CD14-positive monocyte (primary cell): Measurements from ENCODE around the gene NAPSA. TPM values are rescaled to one million over a fixed set of nuclear protein-coding genes. Genes with fewer than 3 reads are reported as not detected.
A peak's percentile ranks its signal among the peaks of the same experiment; 100 is the strongest.

Experiments
- DNase-seq, 3 donors: peaks; one replicate each; pipeline ENCODE4 v3.0.0-alpha.2; 2011 to 2022
- H2AFZ ChIP-seq: 2 replicates; pipeline ENCODE4 v1.6.0; 2012; ENCODE audit warnings: mild to moderate bottlenecking, low read depth, low read length, inconsistent platforms; ENCODE audit not compliant: insufficient read depth, poor library complexity, severe bottlenecking
- H3K27ac ChIP-seq, 2 donors: 1 replicate in 1 of 2; 2 replicates in 1 of 2; pipeline ENCODE4 v1.5.1; 2012 to 2013; ENCODE audit warnings: low read length in 2 of 2, control low read depth in 1 of 2, inconsistent platforms in 1 of 2, low read depth in 1 of 2, mild to moderate bottlenecking in 1 of 2
- H3K27me3 ChIP-seq, 2 donors: one replicate each; pipeline versions ENCODE4 v1.6.0 to v1.6.1; 2011 to 2013; ENCODE audit warnings: low read length in 2 of 2; ENCODE audit not compliant: control insufficient read depth in 2 of 2, insufficient read depth in 2 of 2
- H3K36me3 ChIP-seq, 2 donors: replicated peaks in 1 of 2; 1 replicate in 1 of 2; 2 replicates in 1 of 2; pipeline versions ENCODE4 v1.5.1 to v1.6.1; 2012 to 2013; ENCODE audit warnings: low read length in 2 of 2, control low read depth in 1 of 2, inconsistent platforms in 1 of 2, mild to moderate bottlenecking in 1 of 2; ENCODE audit not compliant: insufficient read depth in 2 of 2, control insufficient read depth in 1 of 2
- H3K4me1 ChIP-seq, 2 donors: 1 replicate in 1 of 2; 2 replicates in 1 of 2; pipeline versions ENCODE4 v1.5.1 to v1.6.1; 2012 to 2013; ENCODE audit warnings: low read length in 2 of 2, control low read depth in 1 of 2, inconsistent platforms in 1 of 2, mild to moderate bottlenecking in 1 of 2, moderate library complexity in 1 of 2; ENCODE audit not compliant: insufficient read depth in 2 of 2, control insufficient read depth in 1 of 2
- H3K4me2 ChIP-seq: replicated peaks from 2 replicates; pipeline ENCODE3; 2012; ENCODE audit warnings: low read length, moderate library complexity, mild to moderate bottlenecking; ENCODE audit not compliant: poor library complexity, severe bottlenecking; ENCODE audit errors: extremely low read depth
- H3K4me3 ChIP-seq, 3 experiments: fragments of 200-600 bp in 1 of 3; sonication (generic) in 1 of 3; replicated peaks in 1 of 3; 1 replicate in 2 of 3; 2 replicates in 1 of 3; pipeline ENCODE4 v1.5.1; 2011 to 2013; ENCODE audit warnings: low read length in 3 of 3, mild to moderate bottlenecking in 3 of 3, control low read depth in 2 of 3, low read depth in 2 of 3, inconsistent platforms in 1 of 3, moderate library complexity in 1 of 3
- H3K79me2 ChIP-seq: 2 replicates; pipeline ENCODE4 v1.6.0; 2012; ENCODE audit warnings: mild to moderate bottlenecking, control low read depth, inconsistent platforms, low read length, moderate library complexity; ENCODE audit not compliant: insufficient read depth
- H3K9ac ChIP-seq: 2 replicates; pipeline ENCODE4 v1.6.0; 2017; ENCODE audit warnings: low read length, mild to moderate bottlenecking; ENCODE audit not compliant: insufficient read depth, poor library complexity, severe bottlenecking
- H3K9me3 ChIP-seq, 2 donors: replicated peaks in 1 of 2; 1 replicate in 1 of 2; 2 replicates in 1 of 2; pipeline versions ENCODE4 v1.5.1 to v1.6.1; 2012 to 2013; ENCODE audit warnings: low read length in 2 of 2, control low read depth in 1 of 2; ENCODE audit not compliant: control insufficient read depth in 1 of 2, insufficient read depth in 1 of 2
- H4K20me1 ChIP-seq: 2 replicates; pipeline ENCODE4 v1.6.0; 2012; ENCODE audit warnings: mild to moderate bottlenecking, low read length, control low read depth, moderate library complexity; ENCODE audit not compliant: insufficient read depth
- H3K27ac Mint-ChIP-seq, 7 donors: one replicate each; pipeline ENCODE4 v1.8.0; 2020; ENCODE audit warnings: mild to moderate bottlenecking in 7 of 7, mixed read lengths in 7 of 7, moderate library complexity in 6 of 7, inconsistent platforms in 2 of 7
- H3K27me3 Mint-ChIP-seq, 3 donors: one replicate each; pipeline ENCODE4 v1.8.0; 2021 to 2022; ENCODE audit warnings: low read depth in 3 of 3, mild to moderate bottlenecking in 3 of 3, mixed read lengths in 3 of 3, moderate library complexity in 3 of 3, inconsistent platforms in 1 of 3
- H3K36me3 Mint-ChIP-seq, 2 donors: one replicate each; pipeline ENCODE4 v1.8.0; 2020; ENCODE audit warnings: mixed read lengths in 2 of 2, inconsistent platforms in 1 of 2, mild to moderate bottlenecking in 1 of 2
- H3K4me1 Mint-ChIP-seq: one replicate; pipeline ENCODE4 v1.8.0; 2020; ENCODE audit warnings: mild to moderate bottlenecking, mixed read lengths
- H3K4me3 Mint-ChIP-seq, 2 donors: one replicate each; pipeline ENCODE4 v1.8.0; 2020; ENCODE audit warnings: mild to moderate bottlenecking in 2 of 2, mixed read lengths in 2 of 2, moderate library complexity in 1 of 2
- H3K9me3 Mint-ChIP-seq, 7 donors: one replicate each; pipeline ENCODE4 v1.8.0; 2020 to 2022; ENCODE audit warnings: mixed read lengths in 7 of 7, mild to moderate bottlenecking in 6 of 7, moderate library complexity in 6 of 7, inconsistent platforms in 2 of 7
- CTCF ChIP-seq: fragments of 200-600 bp; IDR thresholded peaks from one replicate; pipeline ENCODE4 v1.8.0; 2022; ENCODE audit warnings: antibody characterized with exemption, mild to moderate bottlenecking
- WGBS: methylation state at CpG from one replicate; pipeline ENCODE4 v1.1.5; 2013; ENCODE audit warnings: missing lambda C conversion rate; ENCODE audit not compliant: insufficient coverage; 5-methylcytosine and 5-hydroxymethylcytosine counted together
- intact Hi-C, 2 donors: fragments of 100-400 bp; cut with micrococcal nuclease; formaldehyde crosslinking; loops; one replicate each; pipeline versions ENCODE4 v1.15.0 to v1.15.1; 2023
- polyA plus RNA-seq, 3 donors: library from polyadenylated mRNA; depleted of rRNA in 1 of 3; unstranded in 2 of 3; stranded (reverse) in 1 of 3; fragments of 300-500 nt in 2 of 3; fragments of >200 nt in 1 of 3; fragmentation: Illumina TruSeq in 2 of 3; gene quantifications; 1 replicate in 2 of 3; 2 replicates in 1 of 3; pipeline ENCODE4 v1.2.3, GENCODE V29; 2012 to 2021

The NAPSA gene
- polyA plus RNA-seq, 3 donors, result 0.27 to 1.3 (median 0.52) TPM

- Histone ChIP-seq H3K27me3 (peaks cover 19 to 26% of the 10 kb centered on the region in 2 donors), H3K9me3 (peaks cover 0 to 14% of the 10 kb centered on the region in 2 donors), H3K4me2 (peak within 1 kb of the TSS; percentile 83), H3K36me3 (peaks cover 0 to under 1% of the 10 kb centered on the region in 2 donors), H3K4me1 (peaks cover 70 to 83% of the 10 kb centered on the region in 2 donors), H3K27ac (peak within 1 kb of the TSS; percentile 33 to 70), H4K20me1 (peaks cover 43% of the 10 kb centered on the region), H2AFZ (peak within 1 kb of the TSS; percentile 72), H3K4me3 (peak within 1 kb of the TSS; percentile 47 to 83 (median 52)), H3K79me2 (no peaks in the 10 kb centered on the region), H3K9ac (peak within 1 kb of the TSS; percentile 46)
- peaks cover 66% of the 10 kb centered on the region for H3K4me1 Mint-ChIP-seq
- H3K27ac Mint-ChIP-seq, result peak within 1 kb of the TSS; percentile 86 to 96 (median 94)
- H3K9me3 Mint-ChIP-seq, result peaks cover 2 to 44% (median 26%) of the 10 kb centered on the region in 7 donors
- peaks cover 14 to 16% of the 10 kb centered on the region in 2 donors for H3K36me3 Mint-ChIP-seq
- WGBS, result 2% methylated on average over 33 of the region's 43 CpGs
- intact Hi-C loops, result loop anchor here (1.0 to 10.0 kb wide), 3 partner anchors 55 to 475 kb away; partner anchors contain the start of gene POLD1 (in 1 of the 2)
- peaks cover 33 to 44% (median 39%) of the 10 kb centered on the region in 3 donors for H3K27me3 Mint-ChIP-seq
- H3K4me3 Mint-ChIP-seq, result peak within 1 kb of the TSS; percentile 76 to 90
- peak; percentile 100 for DNase-seq
- TF ChIP-seq CTCF, result no peak
These were observed 36.1 kb downstream of the NAPSA start, which contains the start of gene KCNC3 for GRCh38 chr19:50329146-50329925. TSS of gene KCNC3 (minus strand) at chr19:50329377. CDS start at chr19:50329082, 295 bp downstream.

- intact Hi-C loops, result loop anchor here (1.0 to 10.0 kb wide), 3 partner anchors 55 to 476 kb away; partner anchors contain the start of gene POLD1 (in 1 of the 2)
- H4K20me1 ChIP-seq, result peaks cover 43% of the 10 kb centered on the region
These were observed 36.6 kb downstream of the NAPSA start for GRCh38 chr19:50328873-50329145.

More at GRCh38 chr19:50328873-50329145, 36.6 kb downstream of the NAPSA start:
- H3K79me2 ChIP-seq, result no peaks in the 10 kb centered on the region
- no peaks in the 10 kb centered on the region for H3K36me3 ChIP-seq
- H3K27ac Mint-ChIP-seq, result peak overlapping the region in 1 of 7 donors; percentile 96
- no peak overlapping the region for H3K9ac ChIP-seq
- peaks cover 12% of the 10 kb centered on the region in 2 donors for H3K36me3 Mint-ChIP-seq
- H3K27me3 Mint-ChIP-seq, result peaks cover 33 to 43% (median 39%) of the 10 kb centered on the region in 3 donors
- peak overlapping the region in 1 of 2 donors; percentile 76 for H3K4me3 Mint-ChIP-seq
- peaks cover 65 to 78% of the 10 kb centered on the region in 2 donors for H3K4me1 ChIP-seq
- H3K4me2 ChIP-seq, result peak overlapping the region; percentile 81
- H3K27me3 ChIP-seq, result peaks cover 19 to 26% of the 10 kb centered on the region in 2 donors
- WGBS, result under 1% methylated on average over 27 of the region's 40 CpGs
- peaks cover 0 to 14% of the 10 kb centered on the region in 2 donors for H3K9me3 ChIP-seq
- H3K4me1 Mint-ChIP-seq, result peaks cover 61% of the 10 kb centered on the region
- no peak for TF ChIP-seq CTCF
- H2AFZ ChIP-seq, result no peak overlapping the region
- H3K9me3 Mint-ChIP-seq, result peaks cover 2 to 44% (median 26%) of the 10 kb centered on the region in 7 donors
- H3K27ac ChIP-seq, result no peak overlapping the region
- peak overlapping the region in 1 of 3 experiments; percentile 73 for H3K4me3 ChIP-seq
- DNase-seq, result no peak
